Measurements from ENCODE around the gene COMMD4. TPM values are rescaled to one million over a fixed set of nuclear protein-coding genes. Genes with fewer than 3 reads are reported as not detected.

Gene COMMD4
- total and polyA plus RNA-seq, 2 of the 8 experiments (the other 6 are each of a cell fraction or from before 2014, with no cell fraction given): 131 to 236 TPM

- TF ChIP-seq SUZ12 (IDR thresholded peaks at IDR 0.05; ENCODE audit: low read length) (no peak), HDAC2 (IDR thresholded peaks at IDR 0.05; ENCODE audit: borderline replicate concordance in 1 of 2, low read depth in 2 of 2, low read length in 2 of 2) (peak; percentile 66 to 86; a peak in 2 of 4 replicates), CHD2 (IDR thresholded peaks at IDR 0.05; ENCODE audit: low read length) (peak; percentile 55; the same call in 1 of the 2 replicates), YY1 (IDR thresholded peaks at IDR 0.05; ENCODE audit: low read depth, low read length) (peak; percentile 95), USF2 (IDR thresholded peaks at IDR 0.05; ENCODE audit: low read length) (no peak), ATF2 (IDR thresholded peaks at IDR 0.05; ENCODE audit: low read length) (peak; percentile 57; the same call in 1 of the 2 replicates), POLR2AphosphoS5 (IDR thresholded peaks at IDR 0.05; ENCODE audit: low read depth, low read length) (peak; percentile 74), SRF (IDR thresholded peaks at IDR 0.05; ENCODE audit: low read depth, low read length) (peak; percentile 51; the same call in 1 of the 2 replicates), KDM5A (IDR thresholded peaks at IDR 0.05; ENCODE audit: low read length) (peak; percentile 87), KDM4A (IDR thresholded peaks at IDR 0.05; ENCODE audit: low read depth, low read length, severe bottlenecking) (peak; percentile 67), EGR1 (IDR thresholded peaks at IDR 0.05; ENCODE audit: borderline replicate concordance, low read depth, low read length) (no peak; the same call in 1 of the 2 replicates), CREB1 (IDR thresholded peaks at IDR 0.05) (peak; percentile 80), NANOG (IDR thresholded peaks at IDR 0.05; ENCODE audit: insufficient read depth, low read depth, low read length, poor library complexity, severe bottlenecking) (no peak), EP300 (IDR thresholded peaks at IDR 0.05; ENCODE audit: borderline replicate concordance in 1 of 2, low read depth in 2 of 2, low read length in 2 of 2) (peak; percentile 9 to 76; a peak in 2 of 3 replicates), SP4 (IDR thresholded peaks at IDR 0.05; ENCODE audit: low read length) (peak; percentile 86), NRF1 (IDR thresholded peaks at IDR 0.05; ENCODE audit: low read depth, low read length) (0 out of 2 replicates have a peak, but pooled peaks have one; percentile 5), PHF8 (conservative IDR thresholded peaks at IDR 0.05; ENCODE audit: low read depth, low read length) (peak; percentile 93)
- TF ChIP-seq, protein P1, sequence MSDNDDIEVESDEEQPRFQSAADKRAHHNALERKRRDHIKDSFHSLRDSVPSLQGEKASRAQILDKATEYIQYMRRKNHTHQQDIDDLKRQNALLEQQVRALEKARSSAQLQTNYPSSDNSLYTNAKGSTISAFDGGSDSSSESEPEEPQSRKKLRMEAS (IDR thresholded peaks at IDR 0.05): peak; percentile 21; the same call in 1 of the 2 replicates
- TF ChIP-seq, protein P2, sequence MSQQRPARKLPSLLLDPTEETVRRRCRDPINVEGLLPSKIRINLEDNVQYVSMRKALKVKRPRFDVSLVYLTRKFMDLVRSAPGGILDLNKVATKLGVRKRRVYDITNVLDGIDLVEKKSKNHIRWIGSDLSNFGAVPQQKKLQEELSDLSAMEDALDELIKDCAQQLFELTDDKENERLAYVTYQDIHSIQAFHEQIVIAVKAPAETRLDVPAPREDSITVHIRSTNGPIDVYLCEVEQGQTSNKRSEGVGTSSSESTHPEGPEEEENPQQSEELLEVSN (IDR thresholded peaks at IDR 0.05): peak; percentile 45; the same call in 1 of the 2 replicates
Measured at GRCh38 chr15:75367913-75368688, 32.2 kb downstream of the COMMD4 start, which contains the start of gene MAN2C1 (continued).
